ENCODE results near the gene TMEM190. TPM values are rescaled to one million over a fixed set of nuclear protein-coding genes. Genes with fewer than 3 reads are reported as not detected.
"Not testable (repeated sequence)": the region's sequence is repeated elsewhere in the genome, so short reads cannot be mapped to it uniquely, and the experiment has no call there.

The TMEM190 gene
- total RNA-seq, 2 experiments from 2014 or later, result not detected

- peaks cover 30% of the 10 kb centered on the region for H3K4me1 Mint-ChIP-seq
- no peaks in the 10 kb centered on the region for H3K27me3 Mint-ChIP-seq
- H3K36me3 Mint-ChIP-seq, result peaks cover 30% of the 10 kb centered on the region
- DNase-seq, result no peak
- no peaks in the 10 kb centered on the region for H3K9me3 Mint-ChIP-seq (ENCODE audit: low read depth)
- no peak for ATAC-seq
- CTCF ChIA-PET, result interaction anchor here (2.2 kb wide), 1 partner anchor 100 kb away, joined by 4 read pairs; no protein-coding TSS in a partner anchor
- H3K27ac Mint-ChIP-seq, result no peak overlapping the region
- no peak overlapping the region for H3K4me3 Mint-ChIP-seq
Measured at GRCh38 chr19:55391702-55392615, 15.3 kb downstream of the TMEM190 start.

GRCh38 chr19:55392820-55393761, 16.5 kb downstream of the TMEM190 start:
- CTCF ChIA-PET, result no interaction called here
- ATAC-seq, result no peak

DNA sequence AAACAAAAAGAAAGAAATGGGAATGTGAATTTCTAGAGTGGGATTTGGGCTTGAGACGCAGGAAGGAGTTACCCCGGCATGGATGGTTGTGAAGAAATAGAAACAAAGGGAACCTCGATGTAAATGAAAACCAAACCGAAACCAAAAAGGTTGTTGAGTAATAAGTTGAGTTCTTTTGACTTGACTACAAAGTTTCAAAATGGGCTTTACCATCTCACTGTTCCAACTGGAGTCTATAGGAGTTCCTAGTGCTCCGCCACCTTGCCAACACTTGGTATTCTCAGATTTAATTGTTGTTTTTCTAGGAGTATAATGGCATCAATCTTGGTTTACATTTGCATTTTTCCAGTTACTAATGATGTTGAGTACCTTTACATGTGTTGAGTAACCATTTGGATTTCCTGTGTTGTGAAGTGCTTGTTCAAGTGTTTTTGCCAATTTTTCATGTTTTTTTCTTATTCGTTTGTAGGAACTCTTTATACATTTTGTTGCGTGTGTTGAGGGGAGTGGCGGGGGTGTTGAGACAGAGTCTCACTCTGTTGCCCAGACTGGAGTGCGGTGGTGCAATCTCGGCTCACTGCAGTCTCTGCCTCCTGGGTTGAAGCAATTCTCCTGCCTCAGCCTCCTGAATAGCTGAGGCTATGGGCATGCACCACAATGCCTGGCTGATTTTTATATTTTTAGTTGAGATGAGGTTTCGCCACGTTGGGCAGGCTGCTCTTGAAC, 21.7 kb downstream of the TMEM190 start:
- Mint-ChIP-seq H3K9me3 (ENCODE audit: low read depth) (no peaks in the 10 kb centered on the region), H3K27me3 (no peaks in the 10 kb centered on the region), H3K4me1 (peaks cover 38% of the 10 kb centered on the region), H3K27ac (peak overlapping the region; percentile 88), H3K4me3 (peak overlapping the region; percentile 59), H3K36me3 (peaks cover 30% of the 10 kb centered on the region)
- CTCF ChIA-PET, result no interaction called here
- peak; percentile 43 for ATAC-seq
- no peak for DNase-seq

More at GRCh38 chr19:55392820-55393761, 16.5 kb downstream of the TMEM190 start:
- Mint-ChIP-seq H3K4me3 (no peak overlapping the region), H3K36me3 (peaks cover 19% of the 10 kb centered on the region), H3K27me3 (no peaks in the 10 kb centered on the region), H3K27ac (no peak overlapping the region), H3K4me1 (peaks cover 25% of the 10 kb centered on the region), H3K9me3 (ENCODE audit: low read depth) (no peaks in the 10 kb centered on the region)
- DNase-seq, result no peak

- Mint-ChIP-seq H3K4me1 (peaks cover 51% of the 10 kb centered on the region), H3K36me3 (peaks cover 43% of the 10 kb centered on the region), H3K27me3 (no peaks in the 10 kb centered on the region), H3K9me3 (ENCODE audit: low read depth) (no peaks in the 10 kb centered on the region), H3K27ac (no peak overlapping the region), H3K4me3 (no peak overlapping the region)
- DNase-seq (no peak), ATAC-seq (peak; percentile 6)
- CTCF ChIA-PET, result interaction anchor here (0.8 to 1.7 kb wide), 2 partner anchors 206 to 259 kb away, joined by 3 to 7 read pairs; partner anchors contain the start of gene ZNF865
Measured at GRCh38 chr19:55400281-55401087, 23.9 kb downstream of the TMEM190 start.

DNA sequence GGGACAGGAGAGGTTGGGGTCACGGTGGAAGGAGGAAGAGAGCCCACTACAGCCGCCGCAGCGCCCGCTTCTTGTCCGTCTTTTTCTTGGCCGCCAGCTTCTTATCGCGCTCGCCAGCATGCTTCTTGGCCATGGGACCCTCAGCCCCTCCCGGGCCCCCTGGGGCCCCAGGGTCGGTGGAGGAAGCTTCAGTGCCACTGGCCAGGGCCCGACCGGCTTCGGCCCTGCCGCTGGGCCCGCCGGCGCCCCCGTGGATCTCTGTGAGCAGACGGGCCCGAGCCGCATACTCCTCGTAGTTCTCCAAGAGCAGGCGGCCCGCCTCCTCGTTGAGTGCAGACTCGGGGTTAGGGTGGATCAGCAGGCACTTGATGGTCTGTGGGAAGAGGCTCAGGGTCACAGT, 24.8 kb downstream of the TMEM190 start:
- CTCF ChIA-PET, result not testable (repeated sequence)
- H3K4me1 Mint-ChIP-seq, result peaks cover 60% of the 10 kb centered on the region

GRCh38 chr19:55402509-55402908, 25.9 kb downstream of the TMEM190 start:
- DNase-seq, result no peak
- no peak overlapping the region for H3K4me3 Mint-ChIP-seq
- H3K4me1 Mint-ChIP-seq, result peaks cover 62% of the 10 kb centered on the region
- peaks cover 59% of the 10 kb centered on the region for H3K36me3 Mint-ChIP-seq
- no peaks in the 10 kb centered on the region for H3K9me3 Mint-ChIP-seq (ENCODE audit: low read depth)
- no peaks in the 10 kb centered on the region for H3K27me3 Mint-ChIP-seq
- H3K27ac Mint-ChIP-seq, result peak overlapping the region; percentile 43
- CTCF ChIA-PET, result no interaction called here
- ATAC-seq, result no peak

More for the DNA sequence above, 24.8 kb downstream of the TMEM190 start:
- not testable (repeated sequence) for DNase-seq; ATAC-seq; H3K9me3 Mint-ChIP-seq (ENCODE audit: low read depth); H3K4me3 Mint-ChIP-seq; H3K27ac Mint-ChIP-seq; H3K27me3 Mint-ChIP-seq
- H3K36me3 Mint-ChIP-seq, result peaks cover 52% of the 10 kb centered on the region

DNA sequence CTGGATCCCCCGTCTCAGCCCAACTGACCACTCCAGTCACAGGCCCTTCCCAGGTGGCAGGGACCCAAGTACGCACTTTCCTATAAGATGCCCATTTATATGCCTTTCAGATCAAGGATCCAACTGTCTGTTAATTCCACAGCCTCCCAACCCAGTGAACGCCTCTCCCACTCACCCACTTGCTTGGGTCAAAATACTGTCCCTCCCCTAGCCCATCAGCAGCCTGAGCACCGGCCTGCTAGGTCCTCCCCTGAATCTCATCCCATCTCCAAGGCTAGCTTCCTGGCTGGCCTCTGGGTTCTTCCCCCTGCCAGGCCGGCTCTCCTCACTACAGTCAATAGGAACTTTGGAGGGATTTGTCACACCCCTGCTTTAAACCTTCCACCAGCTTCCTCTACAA, 29.0 kb downstream of the TMEM190 start:
- Mint-ChIP-seq H3K36me3 (peaks cover 57% of the 10 kb centered on the region), H3K9me3 (ENCODE audit: low read depth) (no peaks in the 10 kb centered on the region), H3K27ac (peak overlapping the region; percentile 97), H3K4me1 (peaks cover 54% of the 10 kb centered on the region), H3K27me3 (no peaks in the 10 kb centered on the region), H3K4me3 (peak overlapping the region; percentile 88)
- DNase-seq (no peak), ATAC-seq (no peak)
- CTCF ChIA-PET, result interaction anchor here (0.8 to 1.2 kb wide), 2 partner anchors 13 to 104 kb away, joined by 3 read pairs; no protein-coding TSS in a partner anchor

DNA sequence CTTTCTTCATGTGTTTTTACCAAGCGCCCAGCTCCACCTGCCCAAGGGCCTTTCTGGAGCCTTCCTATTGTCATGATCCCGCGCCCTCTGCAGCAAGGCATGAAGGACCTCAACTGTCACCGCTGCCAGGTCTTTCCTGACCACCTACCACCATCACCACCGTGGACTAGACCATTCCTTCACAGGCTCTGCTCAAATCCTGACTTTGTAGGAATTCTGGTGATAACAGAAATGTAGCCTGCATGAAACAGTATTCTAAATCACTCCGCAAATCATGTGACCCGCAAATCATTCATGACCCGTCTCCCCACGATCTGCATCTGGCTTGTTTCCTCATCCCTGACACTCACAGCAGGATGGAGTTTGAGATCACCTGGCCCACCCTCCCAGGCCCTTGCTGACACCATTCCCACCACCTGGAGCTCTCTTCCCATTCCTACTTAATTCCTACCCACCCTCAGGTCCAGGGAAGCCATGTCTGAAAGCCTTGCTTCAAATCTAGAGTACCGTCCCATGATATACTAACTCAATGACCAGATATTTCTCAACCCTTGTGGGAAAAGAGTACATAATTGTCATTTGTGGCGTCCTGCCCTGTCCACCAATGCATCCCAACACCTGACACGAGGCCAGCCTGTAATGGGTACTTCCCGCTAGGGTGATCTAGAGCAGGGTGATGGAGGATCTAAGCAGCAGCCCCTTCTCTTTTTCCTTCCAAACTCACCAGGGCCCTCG, 29.6 kb downstream of the TMEM190 start:
- Mint-ChIP-seq H3K9me3 (ENCODE audit: low read depth) (no peaks in the 10 kb centered on the region), H3K36me3 (peaks cover 53% of the 10 kb centered on the region), H3K27me3 (no peaks in the 10 kb centered on the region), H3K4me1 (peaks cover 50% of the 10 kb centered on the region), H3K27ac (peak overlapping the region; percentile 97), H3K4me3 (peak overlapping the region; percentile 88)
- DNase-seq, result no peak
- no peak for ATAC-seq
- CTCF ChIA-PET, result interaction anchor here (0.8 to 1.9 kb wide), 3 partner anchors 12 to 114 kb away, joined by 3 to 4 read pairs (median 3); no protein-coding TSS in a partner anchor

GRCh38 chr19:55406826-55407549, 30.4 kb downstream of the TMEM190 start:
- peaks cover 48% of the 10 kb centered on the region for H3K4me1 Mint-ChIP-seq
- no peaks in the 10 kb centered on the region for H3K9me3 Mint-ChIP-seq (ENCODE audit: low read depth)
- CTCF ChIA-PET, result interaction anchor here (0.6 to 1.9 kb wide), 7 partner anchors 11 to 265 kb away, joined by 3 to 4 read pairs (median 4); partner anchors contain the start of gene KMT5C
- peak; percentile 58 for DNase-seq
- no peak for ATAC-seq
- peaks cover 5% of the 10 kb centered on the region for H3K27me3 Mint-ChIP-seq
- H3K4me3 Mint-ChIP-seq, result peak overlapping the region; percentile 88
- peak overlapping the region; percentile 97 for H3K27ac Mint-ChIP-seq
- peaks cover 48% of the 10 kb centered on the region for H3K36me3 Mint-ChIP-seq

- DNase-seq; H3K9me3 Mint-ChIP-seq (ENCODE audit: low read depth); H3K27me3 Mint-ChIP-seq: not testable (repeated sequence)
- Mint-ChIP-seq H3K4me3 (peak within 1 kb of the TSS; percentile 88), H3K36me3 (peaks cover 43% of the 10 kb centered on the region), H3K27ac (peak within 1 kb of the TSS; percentile 97), H3K4me1 (peaks cover 43% of the 10 kb centered on the region)
- peak; percentile 70 for ATAC-seq
- CTCF ChIA-PET, result interaction anchor here (0.6 to 1.9 kb wide), 7 partner anchors 11 to 266 kb away, joined by 3 to 4 read pairs (median 4); partner anchors contain the start of gene KMT5C
Measured at GRCh38 chr19:55407550-55407799, 30.8 kb downstream of the TMEM190 start, which contains the start of gene UBE2S. TSS of gene UBE2S (minus strand) at chr19:55407788. CDS start at chr19:55407589, 199 bp downstream.

Data from activated CD8-positive, alpha-beta memory T cell treated with anti-CD3 and anti-CD28 coated beads, Interleukin-2, amount 10 ng/mL, durations not matched to agents 7 days and 5 days (primary cell).